Measurements from ENCODE around the gene ZNF91.

- TF ChIP-seq CTCF (IDR thresholded peaks at IDR 0.05): no peak
- no peak for TF ChIP-seq POLR2AphosphoS5 (IDR thresholded peaks at IDR 0.05)
Measured at GRCh38 chr19:23415561-23416191, 20.4 kb upstream of the ZNF91 start.

All from breast epithelium (tissue), 3 donors.